CD14-positive monocyte (primary cell): ENCODE results near the gene IGFBP4. TPM values are rescaled to one million over a fixed set of nuclear protein-coding genes. Genes with fewer than 3 reads are reported as not detected.

Experiments
- DNase-seq, 3 donors: peaks; one replicate each; pipeline ENCODE4 v3.0.0-alpha.2; 2011 to 2022
- H2AFZ ChIP-seq: 2 replicates; pipeline ENCODE4 v1.6.0; 2012; ENCODE audit warnings: mild to moderate bottlenecking, low read depth, low read length, inconsistent platforms; ENCODE audit not compliant: insufficient read depth, poor library complexity, severe bottlenecking
- H3K27ac ChIP-seq, 2 donors: 1 replicate in 1 of 2; 2 replicates in 1 of 2; pipeline ENCODE4 v1.5.1; 2012 to 2013; ENCODE audit warnings: low read length in 2 of 2, control low read depth in 1 of 2, inconsistent platforms in 1 of 2, low read depth in 1 of 2, mild to moderate bottlenecking in 1 of 2
- H3K27me3 ChIP-seq, 2 donors: one replicate each; pipeline versions ENCODE4 v1.6.0 to v1.6.1; 2011 to 2013; ENCODE audit warnings: low read length in 2 of 2; ENCODE audit not compliant: control insufficient read depth in 2 of 2, insufficient read depth in 2 of 2
- H3K36me3 ChIP-seq, 2 donors: replicated peaks in 1 of 2; 1 replicate in 1 of 2; 2 replicates in 1 of 2; pipeline versions ENCODE4 v1.5.1 to v1.6.1; 2012 to 2013; ENCODE audit warnings: low read length in 2 of 2, control low read depth in 1 of 2, inconsistent platforms in 1 of 2, mild to moderate bottlenecking in 1 of 2; ENCODE audit not compliant: insufficient read depth in 2 of 2, control insufficient read depth in 1 of 2
- H3K4me1 ChIP-seq, 2 donors: 1 replicate in 1 of 2; 2 replicates in 1 of 2; pipeline versions ENCODE4 v1.5.1 to v1.6.1; 2012 to 2013; ENCODE audit warnings: low read length in 2 of 2, control low read depth in 1 of 2, inconsistent platforms in 1 of 2, mild to moderate bottlenecking in 1 of 2, moderate library complexity in 1 of 2; ENCODE audit not compliant: insufficient read depth in 2 of 2, control insufficient read depth in 1 of 2
- H3K4me2 ChIP-seq: replicated peaks from 2 replicates; pipeline ENCODE3; 2012; ENCODE audit warnings: low read length, moderate library complexity, mild to moderate bottlenecking; ENCODE audit not compliant: poor library complexity, severe bottlenecking; ENCODE audit errors: extremely low read depth
- H3K4me3 ChIP-seq, 3 experiments: fragments of 200-600 bp in 1 of 3; sonication (generic) in 1 of 3; replicated peaks in 1 of 3; 1 replicate in 2 of 3; 2 replicates in 1 of 3; pipeline ENCODE4 v1.5.1; 2011 to 2013; ENCODE audit warnings: low read length in 3 of 3, mild to moderate bottlenecking in 3 of 3, control low read depth in 2 of 3, low read depth in 2 of 3, inconsistent platforms in 1 of 3, moderate library complexity in 1 of 3
- H3K79me2 ChIP-seq: 2 replicates; pipeline ENCODE4 v1.6.0; 2012; ENCODE audit warnings: mild to moderate bottlenecking, control low read depth, inconsistent platforms, low read length, moderate library complexity; ENCODE audit not compliant: insufficient read depth
- H3K9ac ChIP-seq: 2 replicates; pipeline ENCODE4 v1.6.0; 2017; ENCODE audit warnings: low read length, mild to moderate bottlenecking; ENCODE audit not compliant: insufficient read depth, poor library complexity, severe bottlenecking
- H3K9me3 ChIP-seq, 2 donors: replicated peaks in 1 of 2; 1 replicate in 1 of 2; 2 replicates in 1 of 2; pipeline versions ENCODE4 v1.5.1 to v1.6.1; 2012 to 2013; ENCODE audit warnings: low read length in 2 of 2, control low read depth in 1 of 2; ENCODE audit not compliant: control insufficient read depth in 1 of 2, insufficient read depth in 1 of 2
- H4K20me1 ChIP-seq: 2 replicates; pipeline ENCODE4 v1.6.0; 2012; ENCODE audit warnings: mild to moderate bottlenecking, low read length, control low read depth, moderate library complexity; ENCODE audit not compliant: insufficient read depth
- H3K27ac Mint-ChIP-seq, 7 donors: one replicate each; pipeline ENCODE4 v1.8.0; 2020; ENCODE audit warnings: mild to moderate bottlenecking in 7 of 7, mixed read lengths in 7 of 7, moderate library complexity in 6 of 7, inconsistent platforms in 2 of 7
- H3K27me3 Mint-ChIP-seq, 3 donors: one replicate each; pipeline ENCODE4 v1.8.0; 2021 to 2022; ENCODE audit warnings: low read depth in 3 of 3, mild to moderate bottlenecking in 3 of 3, mixed read lengths in 3 of 3, moderate library complexity in 3 of 3, inconsistent platforms in 1 of 3
- H3K36me3 Mint-ChIP-seq, 2 donors: one replicate each; pipeline ENCODE4 v1.8.0; 2020; ENCODE audit warnings: mixed read lengths in 2 of 2, inconsistent platforms in 1 of 2, mild to moderate bottlenecking in 1 of 2
- H3K4me1 Mint-ChIP-seq: one replicate; pipeline ENCODE4 v1.8.0; 2020; ENCODE audit warnings: mild to moderate bottlenecking, mixed read lengths
- H3K4me3 Mint-ChIP-seq, 2 donors: one replicate each; pipeline ENCODE4 v1.8.0; 2020; ENCODE audit warnings: mild to moderate bottlenecking in 2 of 2, mixed read lengths in 2 of 2, moderate library complexity in 1 of 2
- H3K9me3 Mint-ChIP-seq, 7 donors: one replicate each; pipeline ENCODE4 v1.8.0; 2020 to 2022; ENCODE audit warnings: mixed read lengths in 7 of 7, mild to moderate bottlenecking in 6 of 7, moderate library complexity in 6 of 7, inconsistent platforms in 2 of 7
- CTCF ChIP-seq: fragments of 200-600 bp; IDR thresholded peaks from one replicate; pipeline ENCODE4 v1.8.0; 2022; ENCODE audit warnings: antibody characterized with exemption, mild to moderate bottlenecking
- WGBS: methylation state at CpG from one replicate; pipeline ENCODE4 v1.1.5; 2013; ENCODE audit warnings: missing lambda C conversion rate; ENCODE audit not compliant: insufficient coverage; 5-methylcytosine and 5-hydroxymethylcytosine counted together
- intact Hi-C, 2 donors: fragments of 100-400 bp; cut with micrococcal nuclease; formaldehyde crosslinking; loops; one replicate each; pipeline versions ENCODE4 v1.15.0 to v1.15.1; 2023
- polyA plus RNA-seq, 3 donors: library from polyadenylated mRNA; depleted of rRNA in 1 of 3; unstranded in 2 of 3; stranded (reverse) in 1 of 3; fragments of 300-500 nt in 2 of 3; fragments of >200 nt in 1 of 3; fragmentation: Illumina TruSeq in 2 of 3; gene quantifications; 1 replicate in 2 of 3; 2 replicates in 1 of 3; pipeline ENCODE4 v1.2.3, GENCODE V29; 2012 to 2021

IGFBP4 gene
- polyA plus RNA-seq, 3 donors = 0.04 to 0.15 TPM; not detected in 1

GRCh38 chr17:40417258-40417608 lies 26.0 kb upstream of the IGFBP4 start:
- Mint-ChIP-seq H3K27me3 (no peaks in the 10 kb centered on the region), H3K4me3 (peak overlapping the region; percentile 98 to 100), H3K27ac (peak overlapping the region in 6 of 7 donors; percentile 37 to 91 (median 75)), H3K9me3 (peaks cover 0 to 2% (median 0%) of the 10 kb centered on the region in 7 donors), H3K4me1 (peaks cover 33% of the 10 kb centered on the region), H3K36me3 (peaks cover 2 to 5% of the 10 kb centered on the region in 2 donors)
- DNase-seq = no peak
- Histone ChIP-seq H3K27ac (peak overlapping the region in 1 of 2 donors; percentile 79), H3K4me3 (peak overlapping the region; percentile 60 to 92 (median 62)), H3K9ac (peak overlapping the region; percentile 68), H3K4me2 (peak overlapping the region; percentile 99), H3K27me3 (no peaks in the 10 kb centered on the region), H4K20me1 (no peaks in the 10 kb centered on the region), H3K79me2 (peaks cover 57% of the 10 kb centered on the region), H3K36me3 (peaks cover 0 to 10% of the 10 kb centered on the region in 2 donors), H3K4me1 (peaks cover 39 to 47% of the 10 kb centered on the region in 2 donors), H2AFZ (peak overlapping the region; percentile 98), H3K9me3 (no peaks in the 10 kb centered on the region)
- WGBS = 0% methylated on average over 21 of the region's 21 CpGs
- intact Hi-C loops = loop anchor here in 1 of 2 donors (5.0 to 10.0 kb wide), 3 partner anchors 60 to 212 kb away; no protein-coding TSS in a partner anchor
- TF ChIP-seq CTCF = no peak

GRCh38 chr17:40417609-40418427 lies 25.4 kb upstream of the IGFBP4 start, which contains the start of gene TOP2A:
TSS of gene TOP2A (minus strand) at chr17:40417896. CDS start at chr17:40417791, 105 bp downstream.
- peak within 1 kb of the TSS; percentile 98 for H2AFZ ChIP-seq
- H3K4me3 ChIP-seq = peak within 1 kb of the TSS; percentile 60 to 92 (median 82)
- Mint-ChIP-seq H3K27me3 (peaks cover 0 to 2% (median 2%) of the 10 kb centered on the region in 3 donors), H3K4me3 (peak within 1 kb of the TSS; percentile 98 to 100), H3K27ac (peak within 1 kb of the TSS; percentile 74 to 91 (median 79)), H3K36me3 (no peaks in the 10 kb centered on the region), H3K4me1 (peaks cover 35% of the 10 kb centered on the region), H3K9me3 (peaks cover 0 to 2% (median 0%) of the 10 kb centered on the region in 7 donors)
- peak within 1 kb of the TSS; percentile 68 for H3K9ac ChIP-seq
- intact Hi-C loops = loop anchor here in 1 of 2 donors (5.0 to 10.0 kb wide), 3 partner anchors 61 to 213 kb away; no protein-coding TSS in a partner anchor
- H3K27me3 ChIP-seq = no peaks in the 10 kb centered on the region
- DNase-seq = peak; percentile 98 to 100 (median 99)
- peak within 1 kb of the TSS; percentile 99 for H3K4me2 ChIP-seq
- no peaks in the 10 kb centered on the region for H4K20me1 ChIP-seq
- WGBS = 0% methylated on average over 33 of the region's 49 CpGs
- peaks cover 0 to 4% of the 10 kb centered on the region in 2 donors for H3K36me3 ChIP-seq
- H3K4me1 ChIP-seq = peaks cover 39 to 47% of the 10 kb centered on the region in 2 donors
- no peak for TF ChIP-seq CTCF
- no peaks in the 10 kb centered on the region for H3K9me3 ChIP-seq
- peaks cover 54% of the 10 kb centered on the region for H3K79me2 ChIP-seq
- peak within 1 kb of the TSS in 1 of 2 donors; percentile 79 for H3K27ac ChIP-seq
